Vagina (tissue), 2 donors: ENCODE measurements around the gene SLC25A51. TPM values are rescaled to one million over a fixed set of nuclear protein-coding genes. Genes with fewer than 3 reads are reported as not detected.

Experiments
- DNase-seq, 2 donors: peaks; one replicate each; pipeline ENCODE4 v3.0.0-alpha.2; 2017; ENCODE audit errors: extremely low spot score in 2 of 2
- H3K27ac ChIP-seq: fragments of 200-600 bp; sonication (generic); one replicate; pipeline ENCODE4 v1.5.1; 2019
- H3K27me3 ChIP-seq: fragments of 200-600 bp; sonication (generic); one replicate; pipeline ENCODE4 v1.5.1; 2019
- H3K36me3 ChIP-seq, 2 donors: fragments of 200-600 bp; sonication (generic); one replicate each; pipeline ENCODE4 v1.5.1; 2017 to 2019
- H3K4me1 ChIP-seq: fragments of 200-600 bp; sonication (generic); one replicate; pipeline ENCODE4 v1.5.1; 2019
- H3K4me3 ChIP-seq, 2 donors: fragments of 200-600 bp; sonication (generic); 1 replicate in 1 of 2; 2 replicates in 1 of 2; pipeline ENCODE4 v1.5.1; 2016 to 2019
- H3K9me3 ChIP-seq: fragments of 200-600 bp; sonication (generic); one replicate; pipeline ENCODE4 v1.5.1; 2019
- CTCF ChIP-seq, 3 experiments: fragments of 450-650 bp in 2 of 3; fragments of 200-600 bp in 1 of 3; sonication (generic) in 1 of 3; IDR thresholded peaks; one replicate each; pipeline ENCODE4 v1.5.1; 2017 to 2019; ENCODE audit warnings: antibody characterized with exemption in 3 of 3, mild to moderate bottlenecking in 2 of 3, moderate library complexity in 2 of 3
- POLR2A ChIP-seq, 2 donors: fragments of 450-650 bp; IDR thresholded peaks; one replicate each; pipeline ENCODE4 v1.6.1; 2017; ENCODE audit warnings: antibody characterized with exemption in 2 of 2, mild to moderate bottlenecking in 2 of 2, moderate library complexity in 2 of 2
- POLR2AphosphoS5 ChIP-seq, 2 donors: sonication (generic); formaldehyde crosslinking; IDR thresholded peaks; one replicate each; pipeline ENCODE4 v1.9.0; 2017; ENCODE audit warnings: antibody characterized with exemption in 2 of 2, mild to moderate bottlenecking in 2 of 2, low read depth in 1 of 2; ENCODE audit not compliant: insufficient read depth in 1 of 2
- intact Hi-C: fragments of 100-400 bp; cut with DNase I; formaldehyde crosslinking; loops from one replicate; pipeline ENCODE4 v1.15.1; 2023
- total RNA-seq: library from RNA; depleted of rRNA; stranded (reverse); fragments of >200 nt; gene quantifications from one replicate; pipeline ENCODE4 v1.2.3, GENCODE V29; 2016

SLC25A51 gene
- total RNA-seq, 1 donor from 2014 or later, result 26.0 TPM

- H3K36me3 ChIP-seq, result no peaks in the 10 kb centered on the region
- peaks cover 11% of the 10 kb centered on the region for H3K4me1 ChIP-seq
- H3K4me3 ChIP-seq, result no peak overlapping the region
- no peaks in the 10 kb centered on the region for H3K27me3 ChIP-seq
- no peak overlapping the region for H3K27ac ChIP-seq
- intact Hi-C loops, result loop anchor here (10.0 kb wide), 1 partner anchor 516 kb away; no protein-coding TSS in a partner anchor
- H3K9me3 ChIP-seq, result no peaks in the 10 kb centered on the region
- TF ChIP-seq POLR2AphosphoS5 (IDR thresholded peaks at IDR 0.05; ENCODE audit: insufficient read depth in 1 of 2, low read depth in 1 of 2) (no peak), CTCF (IDR thresholded peaks at IDR 0.05) (no peak), POLR2A (IDR thresholded peaks at IDR 0.05) (no peak)
- DNase-seq, result no peak
Observed at GRCh38 chr9:37918665-37919170, 14.8 kb upstream of the SLC25A51 start.

- Histone ChIP-seq H3K36me3 (no peaks in the 10 kb centered on the region), H3K9me3 (no peaks in the 10 kb centered on the region), H3K4me1 (peaks cover 16% of the 10 kb centered on the region), H3K27ac (no peak overlapping the region), H3K27me3 (no peaks in the 10 kb centered on the region), H3K4me3 (no peak overlapping the region)
- intact Hi-C loops, result loop anchor here (10.0 kb wide), 1 partner anchor 517 kb away; no protein-coding TSS in a partner anchor
- DNase-seq, result no peak
- TF ChIP-seq POLR2A (IDR thresholded peaks at IDR 0.05) (no peak), CTCF (IDR thresholded peaks at IDR 0.05) (no peak), POLR2AphosphoS5 (IDR thresholded peaks at IDR 0.05; ENCODE audit: insufficient read depth in 1 of 2, low read depth in 1 of 2) (no peak)
Observed at GRCh38 chr9:37917801-37918664, 14.1 kb upstream of the SLC25A51 start.

GRCh38 chr9:37917313-37917731 lies 13.4 kb upstream of the SLC25A51 start:
- no peak for TF ChIP-seq CTCF (IDR thresholded peaks at IDR 0.05)
- no peak for TF ChIP-seq POLR2A (IDR thresholded peaks at IDR 0.05)
- TF ChIP-seq POLR2AphosphoS5 (IDR thresholded peaks at IDR 0.05; ENCODE audit: insufficient read depth in 1 of 2, low read depth in 1 of 2), result no peak
- intact Hi-C loops, result loop anchor here (10.0 kb wide), 1 partner anchor 517 kb away; no protein-coding TSS in a partner anchor
- Histone ChIP-seq H3K4me3 (no peak overlapping the region), H3K27ac (no peak overlapping the region), H3K9me3 (no peaks in the 10 kb centered on the region), H3K36me3 (no peaks in the 10 kb centered on the region), H3K27me3 (no peaks in the 10 kb centered on the region), H3K4me1 (peaks cover 16% of the 10 kb centered on the region)
- DNase-seq, result no peak

GRCh38 chr9:37916471-37917312 lies 12.8 kb upstream of the SLC25A51 start:
- Histone ChIP-seq H3K27me3 (no peaks in the 10 kb centered on the region), H3K9me3 (no peaks in the 10 kb centered on the region), H3K4me3 (no peak overlapping the region), H3K4me1 (peaks cover 16% of the 10 kb centered on the region), H3K27ac (no peak overlapping the region), H3K36me3 (no peaks in the 10 kb centered on the region)
- DNase-seq, result no peak
- peak in 1 of 2 donors; percentile 47 for TF ChIP-seq POLR2AphosphoS5 (IDR thresholded peaks at IDR 0.05; ENCODE audit: insufficient read depth in 1 of 2, low read depth in 1 of 2)
- TF ChIP-seq POLR2A (IDR thresholded peaks at IDR 0.05), result no peak
- intact Hi-C loops, result loop anchor here (10.0 kb wide), 1 partner anchor 518 kb away; no protein-coding TSS in a partner anchor

- peak in 1 of 2 donors; percentile 85 for DNase-seq
- no peak overlapping the region for H3K27ac ChIP-seq
- H3K4me1 ChIP-seq, result peaks cover 12% of the 10 kb centered on the region
- no peaks in the 10 kb centered on the region for H3K27me3 ChIP-seq
- H3K9me3 ChIP-seq, result no peaks in the 10 kb centered on the region
- intact Hi-C loops, result loop anchor here (10.0 kb wide), 1 partner anchor 519 kb away; no protein-coding TSS in a partner anchor
- no peak for TF ChIP-seq CTCF (IDR thresholded peaks at IDR 0.05)
- TF ChIP-seq POLR2A (IDR thresholded peaks at IDR 0.05), result no peak
- TF ChIP-seq POLR2AphosphoS5 (IDR thresholded peaks at IDR 0.05; ENCODE audit: insufficient read depth in 1 of 2, low read depth in 1 of 2), result no peak
- H3K4me3 ChIP-seq, result no peak overlapping the region
- H3K36me3 ChIP-seq, result no peaks in the 10 kb centered on the region
Observed at GRCh38 chr9:37915911-37916470, 12.1 kb upstream of the SLC25A51 start.
